ENCODE data around the gene EPOP.

GRCh38 chr17:38685491-38685890 is 10.7 kb upstream of the EPOP start:
- TF ChIP-seq SIN3A (IDR thresholded peaks at IDR 0.05; ENCODE audit: low read depth) (no peak), JUND (IDR thresholded peaks at IDR 0.05) (no peak), MAX (IDR thresholded peaks at IDR 0.05) (no peak), POLR2AphosphoS5 (IDR thresholded peaks at IDR 0.05; ENCODE audit: low read depth, low read length) (no peak), CTCF (IDR thresholded peaks at IDR 0.05 in 2 of 3, conservative IDR thresholded peaks at IDR 0.05 in 1 of 3; ENCODE audit: borderline replicate concordance in 1 of 3, insufficient read depth in 1 of 3, low read depth in 2 of 3, low read length in 2 of 3) (no peak), FOSL1 (IDR thresholded peaks at IDR 0.05; ENCODE audit: low read depth) (no peak), POLR2A (IDR thresholded peaks at IDR 0.05; ENCODE audit: borderline replicate concordance, extremely low read depth, insufficient read depth, insufficient read length) (no peak), ZFX (IDR thresholded peaks at IDR 0.05) (no peak)
